Epidermal melanocyte (primary cell): ENCODE data around the gene PITRM1.
"Not testable (repeated sequence)": the region's sequence is repeated elsewhere in the genome, so short reads cannot be mapped to it uniquely, and the experiment has no call there.

ENCODE experiments used
- DNase-seq: peaks from one replicate; pipeline ENCODE4 v3.0.0; 2011; ENCODE audit warnings: low spot score; ENCODE audit not compliant: insufficient read length

The PITRM1 gene

GRCh38 chr10:3122486-3123205 is 49.9 kb downstream of the PITRM1 start:
- DNase-seq = no peak

DNA sequence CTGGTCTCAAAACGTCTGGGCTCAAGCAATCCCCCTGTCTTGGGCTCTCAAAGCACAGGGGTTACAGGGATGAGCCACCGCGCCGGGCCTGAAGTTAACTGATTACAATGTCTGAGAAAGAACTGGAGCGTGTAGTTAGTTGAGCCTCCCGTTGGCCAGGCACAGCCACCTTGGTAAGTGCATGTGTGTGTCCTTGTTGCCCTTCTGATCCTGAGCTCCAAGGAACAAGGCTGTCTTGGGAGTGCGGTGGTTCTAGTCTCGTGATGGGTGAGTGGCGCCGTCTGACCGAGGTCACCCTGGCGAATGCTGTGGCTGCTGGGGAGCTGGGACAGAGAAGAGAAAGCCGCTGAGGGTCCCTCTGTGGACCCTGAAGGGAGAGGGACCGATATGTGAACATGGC is 50.5 kb downstream of the PITRM1 start:
- no peak for DNase-seq

DNA sequence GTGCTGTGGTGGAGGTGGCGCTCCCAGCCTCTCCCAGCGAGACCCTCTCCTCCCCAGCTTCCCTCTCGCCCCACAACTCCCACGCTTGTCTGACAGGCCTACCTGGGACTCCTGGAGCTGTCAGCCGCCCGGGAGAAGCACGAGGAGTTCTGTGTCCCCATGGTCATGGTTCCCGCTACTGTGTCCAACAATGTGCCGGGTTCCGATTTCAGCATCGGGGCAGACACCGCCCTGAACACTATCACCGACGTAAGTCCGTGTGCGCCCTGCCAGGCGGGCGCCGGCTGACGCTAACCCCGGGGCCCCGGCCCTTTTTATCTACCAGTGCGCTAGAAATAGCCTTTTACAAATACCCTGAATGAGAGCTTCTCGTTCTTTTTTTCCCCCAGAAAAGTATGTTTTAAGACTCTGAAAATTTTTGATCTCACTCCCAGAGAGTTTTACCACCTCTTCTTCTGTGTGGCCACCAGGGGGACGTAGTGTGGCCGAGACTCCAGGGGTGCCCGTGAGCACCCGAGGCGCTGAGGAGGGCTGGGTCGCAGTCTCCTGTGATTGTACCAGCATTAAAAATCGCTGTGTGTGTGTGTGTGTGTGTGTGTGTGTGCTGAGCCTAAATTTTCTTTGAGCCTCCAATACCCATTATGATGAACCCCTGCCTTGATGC is 52.7 kb downstream of the PITRM1 start:
- DNase-seq = no peak

DNA sequence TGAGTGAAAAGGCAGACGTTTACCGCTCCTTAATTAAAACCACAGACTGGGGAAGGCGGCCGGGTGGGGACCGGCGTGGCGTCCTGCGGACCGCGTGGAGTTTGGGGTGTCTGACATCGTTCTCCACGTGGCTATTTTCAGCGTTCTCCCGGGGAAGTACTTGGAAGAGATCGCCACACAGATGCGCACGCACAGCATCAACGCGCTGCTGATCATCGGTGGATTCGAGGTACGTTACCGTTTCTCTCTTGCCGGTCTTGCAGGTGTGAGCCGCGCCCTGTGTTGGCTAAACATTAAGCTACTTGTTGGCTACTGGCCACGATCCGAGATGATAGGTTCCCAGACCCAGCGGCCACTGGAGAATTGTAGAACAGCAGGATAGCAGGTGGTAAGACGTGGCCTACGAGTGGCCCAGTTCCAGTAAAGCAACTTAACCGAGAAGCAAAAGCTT is 53.9 kb downstream of the PITRM1 start:
- DNase-seq = no peak

DNA sequence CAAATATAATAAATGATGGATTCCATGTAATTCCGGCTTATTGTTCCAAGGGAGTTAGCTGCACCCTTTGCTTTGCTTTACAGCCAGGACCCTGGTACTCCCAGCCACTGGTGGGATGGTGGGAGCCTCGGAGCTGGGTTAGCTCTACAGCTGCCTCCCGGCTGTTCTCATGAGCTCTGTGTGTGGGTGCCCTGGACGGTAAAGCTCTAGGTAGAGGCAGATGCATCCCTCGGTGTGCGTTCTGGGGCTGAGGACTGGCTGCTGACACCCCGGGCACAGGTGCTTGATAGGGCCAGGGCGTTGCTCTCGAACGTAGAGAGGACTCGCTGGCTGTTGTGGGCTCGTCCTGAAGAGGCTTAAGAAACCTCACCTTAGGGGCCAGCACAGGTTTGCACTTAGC is 55.1 kb downstream of the PITRM1 start:
- DNase-seq = no peak

DNA sequence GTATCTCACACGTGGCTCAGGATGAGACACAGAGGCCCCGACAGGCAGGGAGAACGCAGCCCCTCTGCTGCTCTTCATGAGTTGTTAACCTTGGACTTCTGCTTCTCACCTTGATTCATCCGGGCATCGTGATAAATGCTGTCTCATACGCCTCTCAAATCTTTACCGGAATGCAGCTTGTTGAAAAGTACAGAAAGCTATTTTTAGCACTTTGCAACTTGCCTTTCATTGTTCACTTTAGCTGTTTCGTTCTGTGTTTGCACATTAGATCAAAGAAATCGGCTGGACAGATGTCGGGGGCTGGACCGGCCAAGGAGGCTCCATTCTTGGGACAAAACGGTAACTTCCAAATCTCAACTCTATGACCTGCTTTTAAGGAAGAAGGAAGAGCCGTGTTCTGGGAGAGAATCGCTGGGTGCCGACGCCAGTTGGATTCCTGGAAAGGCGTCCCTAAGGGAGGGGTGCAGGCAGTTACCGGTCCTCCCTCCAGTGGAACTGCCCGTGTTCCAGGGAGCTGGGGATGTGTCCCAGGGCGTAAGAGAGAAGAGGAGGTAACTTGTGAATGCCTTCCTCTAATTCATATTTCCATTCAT is 56.0 kb downstream of the PITRM1 start:
- DNase-seq = no peak

GRCh38 chr10:3115685-3116084 is 56.9 kb downstream of the PITRM1 start:
- no peak for DNase-seq

DNA sequence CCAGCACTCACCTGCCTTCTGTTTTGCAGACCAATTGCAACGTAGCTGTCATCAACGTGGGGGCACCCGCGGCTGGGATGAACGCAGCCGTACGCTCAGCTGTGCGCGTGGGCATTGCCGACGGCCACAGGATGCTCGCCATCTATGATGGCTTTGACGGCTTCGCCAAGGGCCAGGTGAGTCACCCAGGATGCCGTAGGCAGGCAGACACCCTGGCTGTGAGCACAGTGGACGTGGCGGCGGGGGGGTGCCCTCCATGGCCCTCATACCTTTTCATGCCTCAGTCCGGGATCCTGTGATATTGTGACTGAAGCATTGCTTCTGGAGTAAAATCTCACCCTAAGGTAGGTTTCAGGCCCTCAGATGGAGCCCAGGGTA is 59.2 kb downstream of the PITRM1 start:
- no peak for DNase-seq

- DNase-seq = no peak
Observed at GRCh38 chr10:3111621-3112163, 60.9 kb downstream of the PITRM1 start.

GRCh38 chr10:3110782-3111620 is 61.6 kb downstream of the PITRM1 start:
- no peak for DNase-seq

DNA sequence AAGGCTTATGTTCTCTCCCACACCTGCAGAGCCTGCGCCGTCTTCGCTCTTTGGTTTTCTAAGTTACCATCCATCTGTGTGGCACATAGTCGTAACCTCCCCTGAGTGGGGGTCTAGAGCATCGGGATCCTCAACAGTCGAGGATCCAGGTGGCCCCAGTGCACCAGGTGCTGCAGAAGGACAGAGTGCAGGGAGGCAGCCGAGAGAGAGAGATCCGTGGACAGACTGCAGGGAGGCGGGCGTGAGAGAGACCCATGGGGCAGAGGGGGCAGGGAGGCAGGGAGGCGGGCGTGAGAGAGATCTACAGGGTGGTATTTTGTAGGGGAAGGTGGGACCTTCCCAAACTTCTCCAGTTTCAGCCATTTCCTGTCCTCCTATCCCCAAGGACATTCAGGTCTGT is 62.9 kb downstream of the PITRM1 start:
- DNase-seq = no peak

DNA sequence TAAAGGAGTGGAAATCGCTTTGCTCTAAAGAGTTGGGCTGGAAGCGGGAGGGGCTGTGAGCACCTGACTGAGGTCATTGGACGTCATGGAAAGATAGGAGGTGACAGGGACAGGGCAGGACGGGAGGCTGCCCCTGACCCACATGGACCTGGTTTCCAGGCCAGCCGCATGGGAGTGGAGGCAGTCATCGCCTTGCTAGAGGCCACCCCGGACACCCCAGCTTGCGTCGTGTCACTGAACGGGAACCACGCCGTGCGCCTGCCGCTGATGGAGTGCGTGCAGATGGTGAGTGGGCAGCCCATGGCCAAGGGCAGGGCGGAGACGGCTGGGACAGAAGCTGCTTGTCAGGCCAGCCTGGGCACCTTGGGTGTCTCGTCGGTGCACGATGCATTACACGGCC is 63.4 kb downstream of the PITRM1 start:
- DNase-seq = no peak

DNA sequence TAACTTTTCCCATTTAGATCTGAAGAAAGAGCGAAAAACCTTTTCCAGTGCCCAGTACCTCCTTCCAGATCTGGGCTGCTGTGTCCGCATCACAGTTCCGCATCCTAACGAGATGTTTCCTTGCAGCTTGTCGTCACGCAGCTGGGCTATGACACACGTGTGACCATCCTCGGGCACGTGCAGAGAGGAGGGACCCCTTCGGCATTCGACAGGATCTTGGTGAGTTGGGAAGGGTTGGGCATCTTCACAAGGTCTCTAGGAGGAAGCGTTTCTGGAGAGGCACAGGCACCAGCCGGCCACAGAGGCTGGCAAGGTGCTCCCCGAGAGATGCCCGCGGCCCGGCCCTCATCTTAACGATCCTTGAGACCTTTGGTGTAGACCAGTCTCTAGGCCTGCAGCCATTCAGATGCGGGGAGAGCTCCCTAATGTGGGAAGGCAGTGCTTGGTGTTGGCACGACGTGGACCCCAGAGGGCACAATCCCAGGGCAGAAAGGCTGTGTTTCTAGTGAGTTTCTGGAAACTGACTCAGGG is 63.9 kb downstream of the PITRM1 start:
- no peak for DNase-seq

- DNase-seq = no peak
Observed at GRCh38 chr10:3108033-3108432, 64.5 kb downstream of the PITRM1 start.

GRCh38 chr10:3107426-3107961 is 65.1 kb downstream of the PITRM1 start:
- DNase-seq = no peak

DNA sequence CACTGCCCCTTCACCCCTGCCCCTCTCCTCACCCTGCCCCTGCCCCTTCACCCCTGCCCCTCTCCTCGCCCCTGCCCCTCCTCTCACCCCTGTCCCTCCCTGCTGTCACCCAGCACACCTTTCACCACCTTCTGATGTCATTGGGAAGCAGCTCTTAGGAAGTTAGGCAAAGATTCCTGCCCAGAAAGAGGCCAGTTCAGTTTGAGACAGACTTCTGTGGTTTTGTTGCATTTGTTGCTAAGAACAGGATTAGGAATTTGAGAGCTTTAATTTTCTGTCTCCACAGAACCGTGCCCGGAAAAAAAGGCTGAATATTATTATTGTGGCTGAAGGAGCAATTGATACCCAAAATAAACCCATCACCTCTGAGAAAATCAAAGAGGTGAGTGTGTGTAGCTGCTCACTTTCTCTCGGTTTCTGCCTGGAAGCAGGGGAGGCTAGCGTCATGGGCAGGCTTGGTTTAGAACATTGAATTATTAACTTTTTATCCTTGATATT is 65.6 kb downstream of the PITRM1 start:
- no peak for DNase-seq

GRCh38 chr10:3106328-3106727 is 66.3 kb downstream of the PITRM1 start:
- DNase-seq = not testable (repeated sequence)

GRCh38 chr10:3105905-3106304 is 66.7 kb downstream of the PITRM1 start:
- no peak for DNase-seq

GRCh38 chr10:3105166-3105565 is 67.4 kb downstream of the PITRM1 start:
- DNase-seq = no peak

GRCh38 chr10:3104251-3104918 is 68.2 kb downstream of the PITRM1 start:
- no peak for DNase-seq
